Spinal cord (tissue), 10 donors: Measurements from ENCODE around the gene STOX2. TPM values are rescaled to one million over a fixed set of nuclear protein-coding genes. Genes with fewer than 3 reads are reported as not detected.

Experiments
- DNase-seq, 6 donors: peaks; one replicate each; pipeline versions ENCODE4 v3.0.0 to v3.0.0-alpha.2; 2013 to 2015; ENCODE audit warnings: low spot score in 6 of 6, low read depth in 4 of 6
- H3K27ac ChIP-seq: one replicate; pipeline ENCODE4 v1.5.1; 2013; ENCODE audit warnings: low read depth, low read length, control low read depth
- H3K27me3 ChIP-seq: one replicate; pipeline ENCODE4 v1.6.1; 2013; ENCODE audit warnings: low read length; ENCODE audit not compliant: control insufficient read depth, insufficient read depth
- H3K36me3 ChIP-seq: one replicate; pipeline ENCODE4 v1.6.1; 2013; ENCODE audit warnings: low read length; ENCODE audit not compliant: control insufficient read depth, insufficient read depth
- H3K4me1 ChIP-seq: one replicate; pipeline ENCODE4 v1.6.1; 2013; ENCODE audit warnings: low read length; ENCODE audit not compliant: control insufficient read depth, insufficient read depth
- H3K4me3 ChIP-seq: one replicate; pipeline ENCODE4 v1.5.1; 2013; ENCODE audit warnings: low read depth, low read length, control low read depth
- H3K9me3 ChIP-seq: one replicate; pipeline ENCODE4 v1.6.1; 2013; ENCODE audit warnings: low read length; ENCODE audit not compliant: control insufficient read depth, insufficient read depth
- WGBS: methylation state at CpG from one replicate; pipeline ENCODE4 v1.1.5; 2013; ENCODE audit warnings: missing lambda C conversion rate; ENCODE audit not compliant: insufficient coverage; 5-methylcytosine and 5-hydroxymethylcytosine counted together
- polyA plus RNA-seq, 2 donors: library from polyadenylated mRNA; unstranded; fragments of 120-200 nt; gene quantifications; one replicate each; pipeline ENCODE4 v1.2.1, GENCODE V29; 2013; ENCODE audit not compliant: insufficient read length in 2 of 2
- total RNA-seq, 2 donors: library from RNA; depleted of rRNA in 1 of 2; stranded (reverse); fragments of 120-200 nt in 1 of 2; fragments of >200 nt in 1 of 2; gene quantifications; one replicate each; pipeline versions ENCODE4 v1.2.3 to v1.2.4, GENCODE V29; 2013 to 2014
- donor health status: healthy.

Gene STOX2
- total and polyA plus RNA-seq, 4 donors, result 25.9 to 38.7 (median 31.0) TPM

- 100% methylated on average over 1 of the region's 4 CpGs for WGBS
- DNase-seq, result no peak
- peaks cover 8% of the 10 kb centered on the region for H3K4me1 ChIP-seq
- H3K36me3 ChIP-seq, result no peaks in the 10 kb centered on the region
- H3K4me3 ChIP-seq, result no peak overlapping the region
- no peaks in the 10 kb centered on the region for H3K27me3 ChIP-seq
- peaks cover 2% of the 10 kb centered on the region for H3K9me3 ChIP-seq
- H3K27ac ChIP-seq, result no peak overlapping the region
These were observed 64.5 kb downstream of the STOX2 start for GRCh38 chr4:183969596-183969995.

DNA sequence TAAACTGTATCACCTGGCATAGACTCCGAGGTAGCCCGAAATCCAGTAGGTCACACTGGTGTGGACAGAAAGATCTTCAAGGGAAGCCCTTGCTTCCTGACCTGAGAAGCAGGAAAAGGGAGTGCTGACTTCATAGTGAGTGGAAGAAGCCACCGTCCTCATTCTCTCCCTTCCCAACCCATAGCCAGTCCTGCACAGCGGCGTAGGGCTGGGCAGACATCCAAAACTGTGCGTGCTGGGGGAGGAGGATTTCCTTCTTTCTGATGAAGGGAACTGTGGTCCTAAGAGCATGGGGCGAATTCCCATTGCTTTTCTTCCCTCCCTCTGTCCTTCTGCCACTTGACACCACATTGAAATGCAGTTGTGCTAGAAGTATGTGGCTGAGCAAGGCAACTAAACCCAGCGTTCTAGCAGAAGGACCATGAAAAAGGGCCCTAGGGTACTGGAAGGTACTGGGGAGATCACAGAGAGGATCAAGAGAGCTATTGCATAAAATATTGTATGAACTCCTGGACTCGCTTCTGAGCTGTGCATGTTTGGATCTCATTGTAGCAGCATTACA, 66.9 kb downstream of the STOX2 start:
- H3K4me3 ChIP-seq, result no peak overlapping the region
- peak in 3 of 6 donors; percentile 36 to 80 (median 71) for DNase-seq
- 83% methylated on average over 1 of the region's 9 CpGs for WGBS
- H3K4me1 ChIP-seq, result peaks cover 8% of the 10 kb centered on the region
- no peaks in the 10 kb centered on the region for H3K36me3 ChIP-seq
- H3K27ac ChIP-seq, result no peak overlapping the region
- peaks cover 4% of the 10 kb centered on the region for H3K9me3 ChIP-seq
- H3K27me3 ChIP-seq, result no peaks in the 10 kb centered on the region

DNA sequence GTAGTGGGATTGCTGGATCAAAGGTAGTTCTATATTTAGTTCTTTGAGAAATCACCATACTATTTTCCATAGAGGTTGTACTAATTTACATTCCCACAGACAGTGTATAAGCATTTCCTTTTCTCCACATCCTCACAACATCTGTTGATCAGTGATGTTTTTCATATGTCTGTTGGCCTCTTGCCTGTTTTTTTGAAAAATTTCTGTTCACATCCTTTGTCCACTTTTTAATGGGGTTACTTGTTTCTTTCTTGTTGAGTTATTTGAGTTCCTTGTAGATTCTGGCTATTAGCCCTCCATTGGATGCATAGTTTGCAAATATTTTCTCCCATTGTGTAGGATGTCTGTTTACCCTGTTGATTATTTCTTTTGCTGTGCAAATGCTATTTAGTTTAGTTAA, 72.6 kb downstream of the STOX2 start:
- Histone ChIP-seq H3K4me3 (no peak overlapping the region), H3K4me1 (no peaks in the 10 kb centered on the region), H3K27ac (no peak overlapping the region), H3K9me3 (peaks cover 4% of the 10 kb centered on the region), H3K36me3 (no peaks in the 10 kb centered on the region), H3K27me3 (no peaks in the 10 kb centered on the region)
- DNase-seq, result no peak

GRCh38 chr4:183984566-183984965, 79.5 kb downstream of the STOX2 start:
- 36% methylated on average over 11 of the region's 13 CpGs for WGBS
- no peak overlapping the region for H3K27ac ChIP-seq
- H3K36me3 ChIP-seq, result peaks cover 2% of the 10 kb centered on the region
- peak in 3 of 6 donors; percentile 26 to 90 (median 62) for DNase-seq
- H3K4me1 ChIP-seq, result peaks cover 38% of the 10 kb centered on the region
- no peak overlapping the region for H3K4me3 ChIP-seq
- H3K27me3 ChIP-seq, result no peaks in the 10 kb centered on the region
- no peaks in the 10 kb centered on the region for H3K9me3 ChIP-seq

DNA sequence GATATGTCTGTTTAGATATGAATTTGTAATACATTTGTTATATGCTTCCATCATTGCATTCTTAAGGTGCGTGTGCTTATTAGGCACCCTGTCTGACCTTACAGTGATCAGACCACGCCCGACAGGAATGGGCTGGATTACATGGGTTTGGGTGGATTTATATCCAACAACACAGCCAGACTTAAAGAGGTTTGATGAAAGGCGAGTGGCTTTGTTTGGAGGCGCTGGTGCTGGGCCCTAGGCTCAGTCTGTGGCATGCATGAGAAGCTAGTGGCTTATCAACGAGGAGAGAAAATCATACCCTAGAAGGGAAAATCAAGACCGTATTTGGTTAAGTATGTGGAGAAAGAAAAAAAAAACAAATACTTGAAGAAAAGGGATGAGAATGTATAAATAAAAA, 80.7 kb downstream of the STOX2 start:
- Histone ChIP-seq H3K4me1 (peaks cover 38% of the 10 kb centered on the region), H3K27me3 (no peaks in the 10 kb centered on the region), H3K9me3 (no peaks in the 10 kb centered on the region), H3K36me3 (peaks cover 2% of the 10 kb centered on the region), H3K27ac (no peak overlapping the region), H3K4me3 (no peak overlapping the region)
- WGBS, result no CpG with 5 or more reads among the region's 7 CpGs
- DNase-seq, result peak in 1 of 6 donors; percentile 28

DNA sequence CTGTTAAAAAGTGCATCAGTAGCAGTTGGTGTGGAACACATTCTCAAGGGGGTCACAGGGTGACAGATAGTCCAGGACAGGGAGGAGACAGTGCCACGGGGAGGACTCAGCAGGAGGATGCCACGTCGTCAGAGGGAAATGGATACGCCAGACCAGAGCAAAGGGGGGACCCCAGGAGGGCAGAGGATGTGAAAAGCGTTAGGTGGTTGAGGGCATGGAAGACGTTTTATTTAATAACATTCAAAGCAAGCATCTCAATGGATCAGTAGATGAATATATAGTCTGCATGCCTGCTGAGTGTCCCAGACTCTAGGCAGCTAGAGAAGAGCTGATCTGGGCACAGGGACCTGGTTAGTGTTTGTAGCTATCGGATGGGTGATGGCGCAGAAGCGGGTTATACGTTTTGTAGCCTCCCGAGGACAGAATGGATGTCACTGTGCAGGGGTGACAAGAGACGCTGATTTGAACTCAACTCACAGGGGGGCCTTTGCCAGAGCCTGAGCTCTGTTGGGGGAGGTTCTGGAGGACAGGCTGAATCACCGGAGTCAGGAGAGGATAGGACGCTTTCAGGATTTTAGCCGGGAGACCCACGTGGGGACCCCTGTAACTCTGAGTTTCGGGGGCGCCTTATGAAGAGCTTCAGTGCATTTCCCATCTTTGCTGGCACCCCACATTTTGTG, 81.3 kb downstream of the STOX2 start:
- Histone ChIP-seq H3K27me3 (no peaks in the 10 kb centered on the region), H3K36me3 (peaks cover 2% of the 10 kb centered on the region), H3K4me1 (peaks cover 38% of the 10 kb centered on the region), H3K27ac (no peak overlapping the region), H3K9me3 (no peaks in the 10 kb centered on the region), H3K4me3 (no peak overlapping the region)
- 81% methylated on average over 16 of the region's 18 CpGs for WGBS
- peak in 1 of 6 donors; percentile 12 for DNase-seq

DNA sequence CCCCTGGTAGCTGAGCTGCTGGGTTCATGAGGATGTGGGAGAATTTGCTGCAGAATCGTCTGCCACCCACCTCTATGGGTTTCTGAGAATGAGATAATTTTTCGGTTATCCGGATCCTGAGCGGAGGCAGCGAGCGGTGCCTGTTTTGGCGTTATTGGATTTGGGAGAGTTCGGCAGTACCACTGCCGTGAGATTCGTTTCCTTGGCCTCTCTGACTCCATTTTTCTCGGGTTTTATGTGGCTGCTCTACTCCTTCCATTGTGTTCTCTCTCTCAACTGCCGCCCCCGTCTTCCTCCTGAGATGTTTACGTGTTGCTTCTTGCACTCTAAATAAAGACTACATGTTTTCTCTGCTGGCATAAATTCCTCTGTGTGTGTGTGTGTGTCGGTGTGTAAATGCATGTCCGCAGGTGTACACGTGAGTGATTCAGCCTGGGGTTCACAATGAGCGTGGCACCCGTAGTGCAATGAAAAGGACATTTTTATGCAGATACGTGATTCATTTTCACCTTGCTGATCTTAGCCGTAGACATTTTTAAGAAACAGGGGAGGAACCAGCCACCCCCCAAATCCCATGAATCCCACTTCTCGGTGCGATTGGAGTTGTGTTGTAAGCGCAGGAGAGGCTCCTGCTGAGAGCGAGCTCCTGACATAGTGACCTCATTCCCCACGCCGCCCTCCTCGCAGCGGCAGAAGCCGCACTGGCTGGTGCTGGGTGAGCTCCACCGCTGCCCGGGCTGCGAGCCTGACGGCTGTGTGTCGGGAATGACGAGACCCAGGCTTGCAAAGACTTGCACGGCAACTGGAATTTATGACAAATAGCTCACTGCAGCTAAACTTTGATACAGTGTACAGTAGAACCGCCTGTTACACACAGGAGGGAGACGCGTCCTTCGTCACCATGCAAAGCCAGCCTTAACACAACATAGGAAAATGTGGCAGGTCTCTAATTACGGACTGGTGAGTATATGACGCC, 82.2 kb downstream of the STOX2 start:
- H3K36me3 ChIP-seq, result peaks cover 2% of the 10 kb centered on the region
- H3K27me3 ChIP-seq, result no peaks in the 10 kb centered on the region
- H3K9me3 ChIP-seq, result no peaks in the 10 kb centered on the region
- 22% methylated on average over 28 of the region's 43 CpGs for WGBS
- H3K4me1 ChIP-seq, result peaks cover 38% of the 10 kb centered on the region
- peak overlapping the region; percentile 29 for H3K4me3 ChIP-seq
- H3K27ac ChIP-seq, result peak overlapping the region; percentile 81
- peak in 3 of 6 donors; percentile 38 to 88 (median 75) for DNase-seq

GRCh38 chr4:183987987-183988392, 82.9 kb downstream of the STOX2 start:
- peak in 4 of 6 donors; percentile 43 to 90 (median 62) for DNase-seq
- peaks cover 38% of the 10 kb centered on the region for H3K4me1 ChIP-seq
- H3K4me3 ChIP-seq, result peak overlapping the region; percentile 29
- H3K9me3 ChIP-seq, result no peaks in the 10 kb centered on the region
- 20% methylated on average over 9 of the region's 10 CpGs for WGBS
- no peaks in the 10 kb centered on the region for H3K27me3 ChIP-seq
- H3K27ac ChIP-seq, result peak overlapping the region; percentile 81
- H3K36me3 ChIP-seq, result peaks cover 2% of the 10 kb centered on the region

- H3K27ac ChIP-seq, result peak overlapping the region; percentile 81
- WGBS, result 54% methylated on average over 6 of the region's 9 CpGs
- H3K4me3 ChIP-seq, result peak overlapping the region; percentile 29
These were observed 83.8 kb downstream of the STOX2 start for GRCh38 chr4:183988874-183989273.

More at GRCh38 chr4:183988874-183989273, 83.8 kb downstream of the STOX2 start:
- Histone ChIP-seq H3K27me3 (no peaks in the 10 kb centered on the region), H3K36me3 (peaks cover 2% of the 10 kb centered on the region), H3K9me3 (no peaks in the 10 kb centered on the region), H3K4me1 (peaks cover 38% of the 10 kb centered on the region)
- no peak for DNase-seq
